Neural crest cell (in vitro differentiated cells): ENCODE data around the gene GLB1L2. TPM values are rescaled to one million over a fixed set of nuclear protein-coding genes. Genes with fewer than 3 reads are reported as not detected.

Experiments used
- DNase-seq: peaks from one replicate; pipeline ENCODE4 v3.0.0; 2021; ENCODE audit warnings: low read depth, mixed read lengths, low spot score
- H3K27ac Mint-ChIP-seq: one replicate; pipeline ENCODE4 v1.8.0; 2021; ENCODE audit warnings: mild to moderate bottlenecking, mixed read lengths; ENCODE audit not compliant: unreplicated experiment
- H3K27me3 Mint-ChIP-seq: 2 replicates; pipeline ENCODE4 v1.8.0; 2021; ENCODE audit warnings: low read depth, mild to moderate bottlenecking, mixed read lengths
- H3K36me3 Mint-ChIP-seq: 2 replicates; pipeline ENCODE4 v1.8.0; 2021; ENCODE audit warnings: low read depth, mild to moderate bottlenecking, mixed read lengths
- H3K4me1 Mint-ChIP-seq: 2 replicates; pipeline ENCODE4 v1.8.0; 2021; ENCODE audit warnings: mixed read lengths
- H3K4me3 Mint-ChIP-seq: one replicate; pipeline ENCODE4 v1.8.0; 2021; ENCODE audit warnings: mild to moderate bottlenecking, mixed read lengths
- H3K9me3 Mint-ChIP-seq: 2 replicates; pipeline ENCODE4 v1.8.0; 2021; ENCODE audit warnings: mixed read lengths
- CTCF ChIP-seq: fragments of 200-600 bp; sonication (generic); conservative IDR thresholded peaks from 2 replicates; pipeline ENCODE4 v1.5.0; 2021; ENCODE audit warnings: antibody characterized with exemption, mild to moderate bottlenecking
- total RNA-seq: library from RNA; stranded (reverse); gene quantifications from 2 replicates; pipeline ENCODE4 v1.2.1, GENCODE V29; 2021

Gene GLB1L2
- total RNA-seq, 1 donor from 2014 or later, result 15.4 TPM

GRCh38 chr11:134423106-134423505, 91.3 kb downstream of the GLB1L2 start:
- peaks cover 12% of the 10 kb centered on the region for H3K4me1 Mint-ChIP-seq
- no peak overlapping the region for H3K4me3 Mint-ChIP-seq
- no peak for DNase-seq
- no peaks in the 10 kb centered on the region for H3K36me3 Mint-ChIP-seq
- H3K27ac Mint-ChIP-seq, result no peak overlapping the region
- no peaks in the 10 kb centered on the region for H3K27me3 Mint-ChIP-seq
- no peak for TF ChIP-seq CTCF
- no peaks in the 10 kb centered on the region for H3K9me3 Mint-ChIP-seq

GRCh38 chr11:134425413-134425812, 93.6 kb downstream of the GLB1L2 start:
- Mint-ChIP-seq H3K4me1 (peaks cover 19% of the 10 kb centered on the region), H3K27ac (no peak overlapping the region), H3K9me3 (no peaks in the 10 kb centered on the region), H3K27me3 (no peaks in the 10 kb centered on the region), H3K36me3 (no peaks in the 10 kb centered on the region), H3K4me3 (no peak overlapping the region)
- no peak for DNase-seq
- TF ChIP-seq CTCF, result no peak

Other genes with a start within 250 kb of the GLB1L2 start
- gene NCAPD3, start 108.0 kb upstream of the GLB1L2 start, total RNA-seq, result 53.6 and 53.8 TPM in 2 replicates
- gene VPS26B, start 107.3 kb upstream of the GLB1L2 start, total RNA-seq, result 45.6 and 47.8 TPM in 2 replicates
- gene THYN1, start 78.6 kb upstream of the GLB1L2 start, total RNA-seq, result 62.5 and 62.6 TPM in 2 replicates
- 28.5 and 28.7 TPM in 2 replicates for gene ACAD8, start 78.4 kb upstream of the GLB1L2 start, total RNA-seq
- gene GLB1L3, start 55.6 kb upstream of the GLB1L2 start, total RNA-seq, result 0.14 and 0.28 TPM in 2 replicates
- 31.8 and 32.3 TPM in 2 replicates for gene B3GAT1, start 80.3 kb downstream of the GLB1L2 start, total RNA-seq